Esophagus squamous epithelium (tissue), 5 donors: Measurements from ENCODE around the gene SLC7A14. TPM values are rescaled to one million over a fixed set of nuclear protein-coding genes. Genes with fewer than 3 reads are reported as not detected.
A peak's percentile ranks its signal among the peaks of the same experiment; 100 is the strongest.

ENCODE experiments used
- DNase-seq: peaks from one replicate; lab custom pipeline; 2025; lab: John Stamatoyannopoulos, UW
- H3K27ac ChIP-seq, 4 donors: fragments of 200-600 bp; sonication (generic); one replicate each; pipeline ENCODE4 v1.5.1; 2016 to 2019; ENCODE audit warnings: mild to moderate bottlenecking in 1 of 4
- H3K27me3 ChIP-seq, 4 donors: fragments of 200-600 bp; sonication (generic); 1 replicate in 3 of 4; 2 replicates in 1 of 4; pipeline versions ENCODE4 v1.5.1 to v1.6.0; 2017 to 2021; ENCODE audit warnings: antibody characterized with exemption in 1 of 4
- H3K36me3 ChIP-seq, 3 donors: fragments of 200-600 bp; sonication (generic); one replicate each; pipeline ENCODE4 v1.5.1; 2016 to 2019
- H3K4me1 ChIP-seq, 3 donors: fragments of 200-600 bp; sonication (generic); one replicate each; pipeline ENCODE4 v1.5.1; 2017 to 2019
- H3K4me3 ChIP-seq, 4 donors: fragments of 200-600 bp; sonication (generic); 1 replicate in 3 of 4; 2 replicates in 1 of 4; pipeline ENCODE4 v1.5.1; 2016 to 2019; ENCODE audit warnings: mild to moderate bottlenecking in 2 of 4, moderate library complexity in 1 of 4
- H3K9me3 ChIP-seq, 3 donors: fragments of 200-600 bp; sonication (generic); one replicate each; pipeline ENCODE4 v1.5.1; 2016 to 2019
- CTCF ChIP-seq, 6 experiments: fragments of 450-650 bp in 4 of 6; fragments of 200-600 bp in 2 of 6; sonication (generic) in 2 of 6; IDR thresholded peaks; one replicate each; pipeline ENCODE4 v1.5.1; 2016 to 2019; ENCODE audit warnings: antibody characterized with exemption in 6 of 6, mild to moderate bottlenecking in 4 of 6, moderate library complexity in 4 of 6
- POLR2A ChIP-seq, 4 donors: fragments of 450-650 bp; IDR thresholded peaks; one replicate each; pipeline ENCODE4 v1.6.1; 2017; ENCODE audit warnings: antibody characterized with exemption in 4 of 4, mild to moderate bottlenecking in 4 of 4, moderate library complexity in 3 of 4
- WGBS, 2 donors: methylation state at CpG; one replicate each; pipeline ENCODE4 v1.1.5; 2018; 5-methylcytosine and 5-hydroxymethylcytosine counted together
- intact Hi-C: fragments of 100-400 bp; cut with DNase I; formaldehyde crosslinking; loops from one replicate; pipeline ENCODE4 v1.15.0; 2022
- total RNA-seq, 4 donors: library from RNA; depleted of rRNA; stranded (reverse); fragments of >200 nt; gene quantifications; one replicate each; pipeline ENCODE4 v1.1.0, GENCODE V29; 2016
- donor health status: DM: yes; HTN: yes; CAD: no.

SLC7A14 gene
- total RNA-seq, 4 donors from 2014 or later = under 0.01 TPM; not detected in 3

DNA sequence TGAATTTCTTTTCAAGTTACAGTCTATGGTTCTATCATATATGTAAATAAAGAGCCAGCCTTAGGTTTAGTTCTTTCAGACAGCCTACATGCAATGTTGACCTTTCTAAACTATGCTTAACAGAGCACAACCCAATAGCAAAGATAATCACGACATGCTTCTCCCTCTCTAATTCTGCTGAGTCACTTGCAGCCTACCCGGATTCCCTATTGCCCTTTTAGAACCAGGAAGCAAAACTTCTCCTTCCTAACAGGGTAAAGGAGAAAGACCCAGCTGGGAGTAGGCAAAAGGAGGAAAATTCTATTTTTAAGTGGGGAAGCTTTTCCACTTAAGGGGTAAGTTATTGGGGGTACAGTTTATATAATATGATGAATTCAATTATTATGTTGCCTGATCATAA, 79.3 kb downstream of the SLC7A14 start:
- peaks cover 0 to 3% (median 0%) of the 10 kb centered on the region in 3 donors for H3K4me1 ChIP-seq
- H3K4me3 ChIP-seq = no peak overlapping the region
- TF ChIP-seq CTCF (IDR thresholded peaks at IDR 0.05) (no peak), POLR2A (IDR thresholded peaks at IDR 0.05) (no peak)
- no peaks in the 10 kb centered on the region for H3K36me3 ChIP-seq
- no peaks in the 10 kb centered on the region for H3K27me3 ChIP-seq
- H3K27ac ChIP-seq = no peak overlapping the region
- intact Hi-C loops = no loop called here
- no peaks in the 10 kb centered on the region for H3K9me3 ChIP-seq
- 4 to 16% methylated on average over 2 of the region's 2 CpGs for WGBS, 2 donors
- DNase-seq = no peak

DNA sequence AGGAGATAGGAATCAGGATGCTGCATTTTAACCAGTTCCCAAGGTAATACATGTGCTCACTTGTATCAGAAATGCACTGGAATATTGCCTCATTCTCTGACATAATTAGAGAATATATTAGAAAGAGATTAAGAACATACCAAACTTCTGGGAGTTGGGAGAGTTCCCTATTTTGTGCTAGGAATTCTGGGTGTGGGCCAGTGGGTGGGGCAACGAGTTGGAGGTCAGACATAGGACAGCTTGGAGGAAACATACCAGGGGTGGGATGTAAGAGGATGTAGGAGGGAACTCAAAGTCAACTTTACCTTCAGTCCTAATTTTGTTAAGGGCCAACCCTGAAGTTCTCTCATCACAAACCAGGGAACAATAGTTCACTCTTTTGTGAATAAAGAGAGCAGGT, 83.6 kb downstream of the SLC7A14 start:
- TF ChIP-seq CTCF (IDR thresholded peaks at IDR 0.05) = no peak
- intact Hi-C loops = no loop called here
- H3K4me3 ChIP-seq = no peak overlapping the region
- DNase-seq = no peak
- no peaks in the 10 kb centered on the region for H3K36me3 ChIP-seq
- H3K27ac ChIP-seq = no peak overlapping the region
- 6 to 13% methylated on average over 1 of the region's 1 CpG for WGBS, 2 donors
- no peaks in the 10 kb centered on the region for H3K9me3 ChIP-seq
- H3K4me1 ChIP-seq = peaks cover 0 to 3% (median 0%) of the 10 kb centered on the region in 3 donors
- no peaks in the 10 kb centered on the region for H3K27me3 ChIP-seq

- intact Hi-C loops = no loop called here
- no peak overlapping the region for H3K27ac ChIP-seq
- no peaks in the 10 kb centered on the region for H3K36me3 ChIP-seq
- no peak overlapping the region for H3K4me3 ChIP-seq
- 81 to 86% methylated on average over 5 to 7 of the region's 7 CpGs for WGBS, 2 donors
- TF ChIP-seq POLR2A (IDR thresholded peaks at IDR 0.05) = no peak
- no peaks in the 10 kb centered on the region for H3K27me3 ChIP-seq
- no peaks in the 10 kb centered on the region for H3K9me3 ChIP-seq
- no peaks in the 10 kb centered on the region for H3K4me1 ChIP-seq
- DNase-seq = no peak
Measured at GRCh38 chr3:170500995-170501394, 84.9 kb downstream of the SLC7A14 start.

DNA sequence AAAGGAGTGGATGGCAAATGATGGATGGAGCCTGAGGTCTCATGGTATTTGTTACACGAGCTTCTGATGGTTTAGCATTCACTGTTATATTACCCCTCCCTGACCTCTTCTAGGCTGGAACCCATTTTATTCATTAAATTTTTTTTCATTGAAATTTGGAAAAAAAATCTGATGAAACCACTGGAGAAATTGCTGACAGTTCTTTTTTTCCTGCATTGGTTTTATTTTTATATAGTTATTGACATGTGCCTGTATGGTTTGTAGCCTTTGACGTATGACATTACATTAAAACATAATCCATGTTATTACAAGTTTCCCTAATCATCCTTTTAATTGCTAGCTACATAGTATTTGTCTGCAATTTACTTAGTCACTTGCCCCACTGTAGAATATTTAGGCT, 85.4 kb downstream of the SLC7A14 start:
- no peak overlapping the region for H3K4me3 ChIP-seq
- intact Hi-C loops = no loop called here
- H3K27ac ChIP-seq = no peak overlapping the region
- no peaks in the 10 kb centered on the region for H3K4me1 ChIP-seq
- TF ChIP-seq CTCF (IDR thresholded peaks at IDR 0.05) = no peak
- TF ChIP-seq POLR2A (IDR thresholded peaks at IDR 0.05) = no peak
- WGBS, 2 donors = 79 to 80% methylated on average over 2 of the region's 2 CpGs
- DNase-seq = no peak
- no peaks in the 10 kb centered on the region for H3K9me3 ChIP-seq
- H3K27me3 ChIP-seq = no peaks in the 10 kb centered on the region
- no peaks in the 10 kb centered on the region for H3K36me3 ChIP-seq

DNA sequence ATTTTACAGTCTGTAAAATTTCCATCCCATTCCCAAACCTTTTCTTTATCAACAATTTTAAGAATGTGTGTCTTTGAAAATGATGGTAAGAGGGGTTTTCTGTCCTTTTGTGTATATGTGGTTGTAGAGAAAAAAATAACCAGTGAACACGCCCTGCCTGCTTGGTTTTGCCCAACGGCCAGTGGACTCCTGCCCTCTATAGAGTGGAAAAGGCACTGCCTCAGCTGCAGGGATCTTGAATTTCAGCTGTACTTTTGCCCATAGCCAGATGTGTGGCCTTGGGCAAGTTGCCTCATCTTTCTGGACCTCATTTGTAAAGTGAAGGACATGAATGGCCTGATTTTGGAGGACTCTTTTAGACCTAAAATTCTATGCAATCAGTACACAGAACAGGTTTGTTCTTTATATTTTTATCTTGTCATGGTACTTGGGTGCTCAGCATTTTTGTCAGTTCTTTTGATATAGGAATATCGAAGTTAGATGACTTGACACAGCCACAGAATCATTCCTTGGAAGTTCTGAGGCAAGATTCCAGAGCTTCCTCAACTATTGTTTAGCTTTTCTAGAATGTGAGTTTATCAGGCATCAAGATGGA, 86.2 kb downstream of the SLC7A14 start:
- H3K4me1 ChIP-seq = no peaks in the 10 kb centered on the region
- no peaks in the 10 kb centered on the region for H3K36me3 ChIP-seq
- intact Hi-C loops = no loop called here
- no peaks in the 10 kb centered on the region for H3K9me3 ChIP-seq
- no peak for TF ChIP-seq POLR2A (IDR thresholded peaks at IDR 0.05)
- peak in 4 of 6 experiments; percentile 13 to 50 (median 16) for TF ChIP-seq CTCF (IDR thresholded peaks at IDR 0.05)
- no peak overlapping the region for H3K4me3 ChIP-seq
- H3K27me3 ChIP-seq = no peaks in the 10 kb centered on the region
- no peak for DNase-seq
- WGBS, 2 donors = 48 to 60% methylated on average over 3 of the region's 3 CpGs
- H3K27ac ChIP-seq = no peak overlapping the region
